Endothelial cell (in vitro differentiated cells): ENCODE measurements around the gene WDR19. TPM values are rescaled to one million over a fixed set of nuclear protein-coding genes. Genes with fewer than 3 reads are reported as not detected.
"Not testable (repeated sequence)": the region's sequence is repeated elsewhere in the genome, so short reads cannot be mapped to it uniquely, and the experiment has no call there.

Experiments
- DNase-seq: peaks from one replicate; pipeline ENCODE4 v3.0.0; 2021; ENCODE audit warnings: low spot score
- H3K27ac Mint-ChIP-seq: one replicate; pipeline ENCODE4 v1.8.0; 2021; ENCODE audit warnings: mixed read lengths, inconsistent platforms; ENCODE audit not compliant: unreplicated experiment
- H3K27me3 Mint-ChIP-seq: one replicate; pipeline ENCODE4 v1.8.0; 2021; ENCODE audit warnings: mild to moderate bottlenecking, moderate library complexity, mixed read lengths, inconsistent platforms; ENCODE audit not compliant: unreplicated experiment
- H3K36me3 Mint-ChIP-seq: one replicate; pipeline ENCODE4 v1.8.0; 2021; ENCODE audit warnings: mild to moderate bottlenecking, low read depth, mixed read lengths, inconsistent platforms; ENCODE audit not compliant: unreplicated experiment
- H3K4me1 Mint-ChIP-seq: one replicate; pipeline ENCODE4 v1.8.0; 2021; ENCODE audit warnings: mild to moderate bottlenecking, mixed read lengths, inconsistent platforms; ENCODE audit not compliant: unreplicated experiment
- H3K4me3 Mint-ChIP-seq: one replicate; pipeline ENCODE4 v1.8.0; 2021; ENCODE audit warnings: mild to moderate bottlenecking, mixed read lengths, inconsistent platforms; ENCODE audit not compliant: unreplicated experiment
- H3K9me3 Mint-ChIP-seq: one replicate; pipeline ENCODE4 v1.8.0; 2021; ENCODE audit warnings: mixed read lengths, inconsistent platforms; ENCODE audit not compliant: unreplicated experiment
- CTCF ChIP-seq: fragments of 200-600 bp; sonication (generic); IDR thresholded peaks from one replicate; pipeline ENCODE4 v1.5.0; 2021; ENCODE audit warnings: antibody characterized with exemption; ENCODE audit not compliant: unreplicated experiment
- total RNA-seq: library from RNA; stranded (reverse); fragmentation: NEBNext Ultra II Directional; extraction: Animal tissue kit (Norgen Biotek cat#: 25700); gene quantifications from one replicate; pipeline ENCODE4 v1.2.1, GENCODE V29; 2021; ENCODE audit not compliant: unreplicated experiment

WDR19 gene
- total RNA-seq, 1 donor from 2014 or later, result 35.8 TPM

- TF ChIP-seq CTCF, result no peak
- Mint-ChIP-seq H3K27me3 (no peaks in the 10 kb centered on the region), H3K4me1 (no peaks in the 10 kb centered on the region), H3K27ac (no peak overlapping the region), H3K4me3 (peak overlapping the region; percentile 17), H3K9me3 (no peaks in the 10 kb centered on the region), H3K36me3 (peaks cover 27% of the 10 kb centered on the region)
- no peak for DNase-seq
These were observed 103.9 kb downstream of the WDR19 start for GRCh38 chr4:39286263-39286662.

- H3K4me3 Mint-ChIP-seq, result no peak overlapping the region
- peaks cover 27% of the 10 kb centered on the region for H3K36me3 Mint-ChIP-seq
- no peak overlapping the region for H3K27ac Mint-ChIP-seq
- no peaks in the 10 kb centered on the region for H3K4me1 Mint-ChIP-seq
- H3K9me3 Mint-ChIP-seq, result no peaks in the 10 kb centered on the region
- H3K27me3 Mint-ChIP-seq, result no peaks in the 10 kb centered on the region
- TF ChIP-seq CTCF, result no peak
- no peak for DNase-seq
These were observed 104.9 kb downstream of the WDR19 start for GRCh38 chr4:39287223-39287622.

- TF ChIP-seq CTCF, result no peak
- peaks cover 27% of the 10 kb centered on the region for H3K36me3 Mint-ChIP-seq
- no peaks in the 10 kb centered on the region for H3K4me1 Mint-ChIP-seq
- no peak overlapping the region for H3K4me3 Mint-ChIP-seq
- no peak for DNase-seq
- no peak overlapping the region for H3K27ac Mint-ChIP-seq
- H3K27me3 Mint-ChIP-seq, result no peaks in the 10 kb centered on the region
- H3K9me3 Mint-ChIP-seq, result no peaks in the 10 kb centered on the region
These were observed 109.4 kb downstream of the WDR19 start for GRCh38 chr4:39291686-39292085.

- H3K4me1 Mint-ChIP-seq, H3K4me3 Mint-ChIP-seq, H3K9me3 Mint-ChIP-seq, H3K27me3 Mint-ChIP-seq, H3K27ac Mint-ChIP-seq, DNase-seq: not testable (repeated sequence)
- peaks cover 25% of the 10 kb centered on the region for H3K36me3 Mint-ChIP-seq
These were observed 110.1 kb downstream of the WDR19 start for GRCh38 chr4:39292433-39292832.

- Mint-ChIP-seq H3K4me1 (no peaks in the 10 kb centered on the region), H3K36me3 (peaks cover 22% of the 10 kb centered on the region), H3K9me3 (no peaks in the 10 kb centered on the region), H3K27me3 (no peaks in the 10 kb centered on the region), H3K27ac (no peak overlapping the region), H3K4me3 (no peak overlapping the region)
- no peak for TF ChIP-seq CTCF
- no peak for DNase-seq
These were observed 113.5 kb downstream of the WDR19 start for GRCh38 chr4:39295784-39296183.

- Mint-ChIP-seq H3K36me3 (peaks cover 25% of the 10 kb centered on the region), H3K4me3 (no peak overlapping the region), H3K9me3 (no peaks in the 10 kb centered on the region), H3K27ac (no peak overlapping the region), H3K4me1 (peaks cover under 1% of the 10 kb centered on the region), H3K27me3 (no peaks in the 10 kb centered on the region)
- DNase-seq, result no peak
- no peak for TF ChIP-seq CTCF
These were observed 120.6 kb downstream of the WDR19 start for GRCh38 chr4:39302901-39303300.
